ENCODE data around the gene NTN4. TPM values are rescaled to one million over a fixed set of nuclear protein-coding genes. Genes with fewer than 3 reads are reported as not detected.

NTN4 gene
- total RNA-seq, 1 donor from 2014 or later: 0.13 TPM

- no peaks in the 10 kb centered on the region for H3K9me3 Mint-ChIP-seq (ENCODE audit: unreplicated experiment)
- H3K4me1 Mint-ChIP-seq (ENCODE audit: unreplicated experiment): no peaks in the 10 kb centered on the region
- no peaks in the 10 kb centered on the region for H3K27me3 Mint-ChIP-seq (ENCODE audit: unreplicated experiment)
- H3K4me3 Mint-ChIP-seq (ENCODE audit: unreplicated experiment): no peak overlapping the region
- no peaks in the 10 kb centered on the region for H3K36me3 Mint-ChIP-seq (ENCODE audit: low read depth, unreplicated experiment)
- no peak for DNase-seq (ENCODE audit: low spot score)
- no peak overlapping the region for H3K27ac Mint-ChIP-seq (ENCODE audit: unreplicated experiment)
- TF ChIP-seq CTCF (IDR thresholded peaks at IDR 0.05; ENCODE audit: unreplicated experiment): no peak
Measured at GRCh38 chr12:95805864-95806671, 15.5 kb upstream of the NTN4 start.

- DNase-seq (ENCODE audit: low spot score): no peak
- Mint-ChIP-seq H3K4me1 (ENCODE audit: unreplicated experiment) (no peaks in the 10 kb centered on the region), H3K27me3 (ENCODE audit: unreplicated experiment) (no peaks in the 10 kb centered on the region), H3K9me3 (ENCODE audit: unreplicated experiment) (no peaks in the 10 kb centered on the region), H3K36me3 (ENCODE audit: low read depth, unreplicated experiment) (no peaks in the 10 kb centered on the region), H3K27ac (ENCODE audit: unreplicated experiment) (no peak overlapping the region), H3K4me3 (ENCODE audit: unreplicated experiment) (no peak overlapping the region)
- no peak for TF ChIP-seq CTCF (IDR thresholded peaks at IDR 0.05; ENCODE audit: unreplicated experiment)
Measured at GRCh38 chr12:95804291-95804690, 13.7 kb upstream of the NTN4 start.

GRCh38 chr12:95803817-95804216, 13.3 kb upstream of the NTN4 start:
- no peak for TF ChIP-seq CTCF (IDR thresholded peaks at IDR 0.05; ENCODE audit: unreplicated experiment)
- no peak overlapping the region for H3K27ac Mint-ChIP-seq (ENCODE audit: unreplicated experiment)
- H3K27me3 Mint-ChIP-seq (ENCODE audit: unreplicated experiment): no peaks in the 10 kb centered on the region
- no peak for DNase-seq (ENCODE audit: low spot score)
- no peaks in the 10 kb centered on the region for H3K36me3 Mint-ChIP-seq (ENCODE audit: low read depth, unreplicated experiment)
- H3K9me3 Mint-ChIP-seq (ENCODE audit: unreplicated experiment): no peaks in the 10 kb centered on the region
- H3K4me3 Mint-ChIP-seq (ENCODE audit: unreplicated experiment): no peak overlapping the region
- no peaks in the 10 kb centered on the region for H3K4me1 Mint-ChIP-seq (ENCODE audit: unreplicated experiment)

GRCh38 chr12:95802482-95803270, 12.1 kb upstream of the NTN4 start:
- no peak overlapping the region for H3K4me3 Mint-ChIP-seq (ENCODE audit: unreplicated experiment)
- DNase-seq (ENCODE audit: low spot score): no peak
- no peak for TF ChIP-seq CTCF (IDR thresholded peaks at IDR 0.05; ENCODE audit: unreplicated experiment)
- no peaks in the 10 kb centered on the region for H3K36me3 Mint-ChIP-seq (ENCODE audit: low read depth, unreplicated experiment)
- no peaks in the 10 kb centered on the region for H3K27me3 Mint-ChIP-seq (ENCODE audit: unreplicated experiment)
- no peaks in the 10 kb centered on the region for H3K4me1 Mint-ChIP-seq (ENCODE audit: unreplicated experiment)
- H3K27ac Mint-ChIP-seq (ENCODE audit: unreplicated experiment): no peak overlapping the region
- no peaks in the 10 kb centered on the region for H3K9me3 Mint-ChIP-seq (ENCODE audit: unreplicated experiment)

- Mint-ChIP-seq H3K27me3 (ENCODE audit: unreplicated experiment) (peaks cover 5% of the 10 kb centered on the region), H3K4me1 (ENCODE audit: unreplicated experiment) (no peaks in the 10 kb centered on the region), H3K36me3 (ENCODE audit: low read depth, unreplicated experiment) (no peaks in the 10 kb centered on the region), H3K27ac (ENCODE audit: unreplicated experiment) (no peak overlapping the region), H3K9me3 (ENCODE audit: unreplicated experiment) (no peaks in the 10 kb centered on the region), H3K4me3 (ENCODE audit: unreplicated experiment) (no peak overlapping the region)
- no peak for DNase-seq (ENCODE audit: low spot score)
- no peak for TF ChIP-seq CTCF (IDR thresholded peaks at IDR 0.05; ENCODE audit: unreplicated experiment)
Measured at GRCh38 chr12:95796982-95797289, 6.4 kb upstream of the NTN4 start.
